GM23338 (cell line): Measurements from ENCODE around the gene TMEM167B. TPM values are rescaled to one million over a fixed set of nuclear protein-coding genes. Genes with fewer than 3 reads are reported as not detected.

Experiments
- ATAC-seq: fragments of 200-7000 bp; cut with Tn5 transposase; 3 replicates; pipeline ENCODE4 v1.9.1; 2020
- DNase-seq: peaks from one replicate; pipeline ENCODE4 v3.0.0-alpha.2; 2015; ENCODE audit warnings: low spot score
- H2AFZ ChIP-seq: fragments of 200-600 bp; sonication (generic); 2 replicates; pipeline ENCODE4 v1.8.0; 2016; ENCODE audit warnings: antibody characterized with exemption, mild to moderate bottlenecking, moderate library complexity
- H3F3A ChIP-seq: fragments of 200-600 bp; sonication (generic); replicated peaks from 2 replicates; pipeline ENCODE4 v1.8.0; 2017; ENCODE audit warnings: antibody characterized with exemption, mixed run types, low read depth
- H3K27ac ChIP-seq: fragments of 200-600 bp; sonication (generic); 2 replicates; pipeline ENCODE4 v1.6.1; 2016; ENCODE audit warnings: low read depth
- H3K27me3 ChIP-seq: fragments of 200-600 bp; sonication (generic); 2 replicates; pipeline ENCODE4 v1.8.0; 2016; ENCODE audit warnings: mild to moderate bottlenecking, mixed run types, moderate library complexity; ENCODE audit not compliant: insufficient read depth
- H3K36me3 ChIP-seq: fragments of 200-600 bp; sonication (generic); 2 replicates; pipeline ENCODE4 v1.8.0; 2016; ENCODE audit warnings: mild to moderate bottlenecking; ENCODE audit not compliant: insufficient read depth
- H3K4me1 ChIP-seq: fragments of 200-600 bp; sonication (generic); 2 replicates; pipeline ENCODE4 v1.8.0; 2016; ENCODE audit warnings: mild to moderate bottlenecking, moderate library complexity; ENCODE audit not compliant: insufficient read depth
- H3K4me2 ChIP-seq: fragments of 200-600 bp; sonication (generic); 2 replicates; pipeline ENCODE4 v1.7.1; 2017; ENCODE audit warnings: mixed run types
- H3K4me3 ChIP-seq: fragments of 200-600 bp; sonication (generic); 2 replicates; pipeline ENCODE4 v1.6.1; 2016; ENCODE audit warnings: mixed run types
- H3K79me2 ChIP-seq: fragments of 200-600 bp; sonication (generic); replicated peaks from 2 replicates; pipeline ENCODE4 v1.8.0; 2017; ENCODE audit warnings: mild to moderate bottlenecking; ENCODE audit not compliant: insufficient read depth
- H3K9me2 ChIP-seq: fragments of 200-600 bp; sonication (generic); 2 replicates; pipeline ENCODE4 v1.8.0; 2017; ENCODE audit not compliant: insufficient read depth
- H4K20me1 ChIP-seq: fragments of 200-600 bp; sonication (generic); replicated peaks from 2 replicates; pipeline ENCODE4 v1.8.0; 2017; ENCODE audit warnings: mild to moderate bottlenecking; ENCODE audit not compliant: insufficient read depth
- H3K27ac Mint-ChIP-seq: 2 replicates; pipeline ENCODE4 v1.8.0; 2020; ENCODE audit warnings: inconsistent platforms, mild to moderate bottlenecking, moderate library complexity, mixed read lengths
- H3K27me3 Mint-ChIP-seq: 3 replicates; pipeline ENCODE4 v1.8.0; 2022; ENCODE audit warnings: low read depth, mild to moderate bottlenecking, moderate library complexity, mixed read lengths, inconsistent platforms; ENCODE audit not compliant: insufficient read depth, poor library complexity
- H3K36me3 Mint-ChIP-seq: 3 replicates; pipeline ENCODE4 v1.8.0; 2021; ENCODE audit warnings: low read depth, mild to moderate bottlenecking, inconsistent platforms, moderate library complexity, mixed read lengths
- H3K4me1 Mint-ChIP-seq: 3 replicates; pipeline ENCODE4 v1.8.0; 2020; ENCODE audit warnings: mild to moderate bottlenecking, inconsistent platforms, mixed read lengths
- H3K4me3 Mint-ChIP-seq: 3 replicates; pipeline ENCODE4 v1.8.0; 2021; ENCODE audit warnings: moderate library complexity, mild to moderate bottlenecking, inconsistent platforms, mixed read lengths
- H3K9me3 Mint-ChIP-seq: 3 replicates; pipeline ENCODE4 v1.8.0; 2020; ENCODE audit warnings: moderate library complexity, mild to moderate bottlenecking, inconsistent platforms, mixed read lengths
- CREB1 ChIP-seq: fragments of 250-450 bp; sonication (Bioruptor Pico); IDR thresholded peaks from 2 replicates; pipeline ENCODE4 v1.5.0; 2020; ENCODE audit warnings: low read depth, mild to moderate bottlenecking, moderate library complexity
- EZH2phosphoT487 ChIP-seq: fragments of 200-600 bp; sonication (generic); IDR thresholded peaks from one replicate; pipeline ENCODE4 v1.8.1; 2018; ENCODE audit warnings: antibody characterized with exemption; ENCODE audit not compliant: unreplicated experiment
- JUNB ChIP-seq: IDR thresholded peaks from one replicate; pipeline ENCODE4 v1.6.1; 2016; ENCODE audit warnings: antibody characterized with exemption; ENCODE audit not compliant: unreplicated experiment
- NANOG ChIP-seq: IDR thresholded peaks from 2 replicates; pipeline ENCODE4 v1.6.1; 2016; ENCODE audit warnings: antibody characterized with exemption, borderline replicate concordance
- POLR2AphosphoS5 ChIP-seq: IDR thresholded peaks from 2 replicates; pipeline ENCODE4 v1.6.1; 2016; ENCODE audit warnings: antibody characterized with exemption, low read depth
- STAT1 ChIP-seq: IDR thresholded peaks from one replicate; pipeline ENCODE4 v1.6.1; 2016; ENCODE audit warnings: antibody characterized with exemption; ENCODE audit not compliant: unreplicated experiment
- ZNF114 ChIP-seq: fragments of 250-450 bp; sonication (Bioruptor Pico); IDR thresholded peaks from 2 replicates; pipeline ENCODE4 v1.5.0; 2020; ENCODE audit warnings: mild to moderate bottlenecking, moderate library complexity
- ZNF331 ChIP-seq: fragments of 250-450 bp; sonication (Bioruptor Pico); IDR thresholded peaks from 2 replicates; pipeline ENCODE4 v1.5.0; 2020; ENCODE audit warnings: low read depth, mild to moderate bottlenecking, moderate library complexity
- polyA plus RNA-seq: library from polyadenylated mRNA; unstranded; fragments of >200 nt; fragmentation: Nextera tagmentation; extraction: Ambion mirVana; gene quantifications from 2 replicates; pipeline ENCODE4 v1.2.1, GENCODE V29; 2016
- total RNA-seq: library from RNA; depleted of rRNA; stranded (reverse); fragments of >200 nt; shearing (Covaris generic); gene quantifications from 2 replicates; pipeline ENCODE4 v1.2.3, GENCODE V29; 2014
- TF ChIP-seq, protein P1 (sequence below): IDR thresholded peaks from one replicate; pipeline ENCODE4 v1.6.1; 2018; ENCODE audit warnings: antibody characterized with exemption; ENCODE audit not compliant: unreplicated experiment
- TF ChIP-seq, protein P2 (sequence below): IDR thresholded peaks from 2 replicates; pipeline ENCODE4 v1.6.1; 2016; ENCODE audit warnings: antibody characterized with exemption
- TF ChIP-seq, protein P3 (sequence below): fragments of 250-450 bp; sonication (Bioruptor Pico); IDR thresholded peaks from 2 replicates; pipeline ENCODE4 v1.5.0; 2020; ENCODE audit warnings: mild to moderate bottlenecking, moderate library complexity
- TF ChIP-seq, protein P4 (sequence below), 2 experiments: fragments of 200-600 bp in 1 of 2; sonication (generic) in 1 of 2; conservative IDR thresholded peaks; 2 replicates each; pipeline versions ENCODE4 v1.5.1 to v1.6.1; 2016 to 2017; ENCODE audit warnings: antibody characterized with exemption in 2 of 2, low read depth in 2 of 2, mild to moderate bottlenecking in 2 of 2, moderate library complexity in 1 of 2

TMEM167B gene
- total and polyA plus RNA-seq, 2 experiments from 2014 or later: 9.8 to 10.7 TPM

DNA sequence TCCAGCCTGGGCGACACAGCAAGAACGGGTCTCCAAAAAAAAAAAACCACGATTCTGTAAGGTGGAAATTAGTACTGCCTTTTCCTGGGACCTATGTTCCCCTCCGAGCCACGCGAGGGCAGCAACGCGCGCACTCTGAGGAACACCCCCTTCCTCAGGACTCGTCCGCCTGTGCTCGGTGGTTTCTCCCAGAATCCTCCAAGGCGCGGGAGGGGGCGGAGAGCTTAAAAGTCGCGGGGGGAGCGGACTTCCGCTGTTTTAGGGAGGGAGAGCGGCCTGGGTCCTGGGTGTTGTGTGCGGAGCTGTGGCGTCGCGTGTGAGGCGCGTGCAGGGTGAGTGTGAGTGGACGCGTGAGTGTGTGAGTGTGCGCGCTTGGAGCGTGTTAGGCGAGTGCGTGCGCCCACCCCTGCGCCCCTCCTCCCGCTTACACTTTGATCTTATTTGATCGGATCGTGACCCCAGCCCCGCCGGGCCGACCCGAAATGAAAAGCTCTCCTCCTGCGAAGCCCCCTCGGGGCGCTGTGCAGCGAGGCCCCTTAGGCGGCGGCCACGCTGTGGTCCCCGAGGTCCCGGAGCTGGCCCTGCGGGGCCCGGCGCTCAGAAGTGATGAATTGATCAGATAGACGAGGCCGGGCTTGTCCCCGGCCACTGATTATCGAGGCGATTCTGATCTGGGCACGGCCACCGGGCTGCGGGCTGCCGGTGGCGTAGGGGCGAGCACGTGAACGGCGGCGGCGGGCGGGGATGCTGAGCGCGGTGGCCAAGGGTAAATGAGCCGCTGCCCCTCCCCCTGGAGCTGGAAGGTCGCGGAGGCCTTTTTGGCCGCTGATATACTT lies 9.6 kb downstream of the TMEM167B start:
- H3K4me3 Mint-ChIP-seq: peak overlapping the region; percentile 93
- H3K9me3 Mint-ChIP-seq: peaks cover 2% of the 10 kb centered on the region; the same call in 1 of the 3 replicates
- peaks cover 34% of the 10 kb centered on the region; the same call in 2 of the 3 replicates for H3K36me3 Mint-ChIP-seq
- peaks cover 10% of the 10 kb centered on the region; the same call in 1 of the 2 replicates for H4K20me1 ChIP-seq
- peak; percentile 99 for DNase-seq
- TF ChIP-seq CREB1 (CRISPR knock-in tag): peak; percentile 51
- no peak for TF ChIP-seq ZNF331 (CRISPR knock-in tag)
- no peak for TF ChIP-seq EZH2phosphoT487
- no peak for TF ChIP-seq STAT1
- peak; percentile 3; the same call in 1 of the 2 replicates for TF ChIP-seq NANOG
- TF ChIP-seq, protein P1, sequence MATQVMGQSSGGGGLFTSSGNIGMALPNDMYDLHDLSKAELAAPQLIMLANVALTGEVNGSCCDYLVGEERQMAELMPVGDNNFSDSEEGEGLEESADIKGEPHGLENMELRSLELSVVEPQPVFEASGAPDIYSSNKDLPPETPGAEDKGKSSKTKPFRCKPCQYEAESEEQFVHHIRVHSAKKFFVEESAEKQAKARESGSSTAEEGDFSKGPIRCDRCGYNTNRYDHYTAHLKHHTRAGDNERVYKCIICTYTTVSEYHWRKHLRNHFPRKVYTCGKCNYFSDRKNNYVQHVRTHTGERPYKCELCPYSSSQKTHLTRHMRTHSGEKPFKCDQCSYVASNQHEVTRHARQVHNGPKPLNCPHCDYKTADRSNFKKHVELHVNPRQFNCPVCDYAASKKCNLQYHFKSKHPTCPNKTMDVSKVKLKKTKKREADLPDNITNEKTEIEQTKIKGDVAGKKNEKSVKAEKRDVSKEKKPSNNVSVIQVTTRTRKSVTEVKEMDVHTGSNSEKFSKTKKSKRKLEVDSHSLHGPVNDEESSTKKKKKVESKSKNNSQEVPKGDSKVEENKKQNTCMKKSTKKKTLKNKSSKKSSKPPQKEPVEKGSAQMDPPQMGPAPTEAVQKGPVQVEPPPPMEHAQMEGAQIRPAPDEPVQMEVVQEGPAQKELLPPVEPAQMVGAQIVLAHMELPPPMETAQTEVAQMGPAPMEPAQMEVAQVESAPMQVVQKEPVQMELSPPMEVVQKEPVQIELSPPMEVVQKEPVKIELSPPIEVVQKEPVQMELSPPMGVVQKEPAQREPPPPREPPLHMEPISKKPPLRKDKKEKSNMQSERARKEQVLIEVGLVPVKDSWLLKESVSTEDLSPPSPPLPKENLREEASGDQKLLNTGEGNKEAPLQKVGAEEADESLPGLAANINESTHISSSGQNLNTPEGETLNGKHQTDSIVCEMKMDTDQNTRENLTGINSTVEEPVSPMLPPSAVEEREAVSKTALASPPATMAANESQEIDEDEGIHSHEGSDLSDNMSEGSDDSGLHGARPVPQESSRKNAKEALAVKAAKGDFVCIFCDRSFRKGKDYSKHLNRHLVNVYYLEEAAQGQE: peak; percentile 12
- TF ChIP-seq, protein P2, sequence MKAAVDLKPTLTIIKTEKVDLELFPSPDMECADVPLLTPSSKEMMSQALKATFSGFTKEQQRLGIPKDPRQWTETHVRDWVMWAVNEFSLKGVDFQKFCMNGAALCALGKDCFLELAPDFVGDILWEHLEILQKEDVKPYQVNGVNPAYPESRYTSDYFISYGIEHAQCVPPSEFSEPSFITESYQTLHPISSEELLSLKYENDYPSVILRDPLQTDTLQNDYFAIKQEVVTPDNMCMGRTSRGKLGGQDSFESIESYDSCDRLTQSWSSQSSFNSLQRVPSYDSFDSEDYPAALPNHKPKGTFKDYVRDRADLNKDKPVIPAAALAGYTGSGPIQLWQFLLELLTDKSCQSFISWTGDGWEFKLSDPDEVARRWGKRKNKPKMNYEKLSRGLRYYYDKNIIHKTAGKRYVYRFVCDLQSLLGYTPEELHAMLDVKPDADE: peak; percentile 91
- TF ChIP-seq ZNF114 (CRISPR knock-in tag): no peak
- TF ChIP-seq, protein P3, sequence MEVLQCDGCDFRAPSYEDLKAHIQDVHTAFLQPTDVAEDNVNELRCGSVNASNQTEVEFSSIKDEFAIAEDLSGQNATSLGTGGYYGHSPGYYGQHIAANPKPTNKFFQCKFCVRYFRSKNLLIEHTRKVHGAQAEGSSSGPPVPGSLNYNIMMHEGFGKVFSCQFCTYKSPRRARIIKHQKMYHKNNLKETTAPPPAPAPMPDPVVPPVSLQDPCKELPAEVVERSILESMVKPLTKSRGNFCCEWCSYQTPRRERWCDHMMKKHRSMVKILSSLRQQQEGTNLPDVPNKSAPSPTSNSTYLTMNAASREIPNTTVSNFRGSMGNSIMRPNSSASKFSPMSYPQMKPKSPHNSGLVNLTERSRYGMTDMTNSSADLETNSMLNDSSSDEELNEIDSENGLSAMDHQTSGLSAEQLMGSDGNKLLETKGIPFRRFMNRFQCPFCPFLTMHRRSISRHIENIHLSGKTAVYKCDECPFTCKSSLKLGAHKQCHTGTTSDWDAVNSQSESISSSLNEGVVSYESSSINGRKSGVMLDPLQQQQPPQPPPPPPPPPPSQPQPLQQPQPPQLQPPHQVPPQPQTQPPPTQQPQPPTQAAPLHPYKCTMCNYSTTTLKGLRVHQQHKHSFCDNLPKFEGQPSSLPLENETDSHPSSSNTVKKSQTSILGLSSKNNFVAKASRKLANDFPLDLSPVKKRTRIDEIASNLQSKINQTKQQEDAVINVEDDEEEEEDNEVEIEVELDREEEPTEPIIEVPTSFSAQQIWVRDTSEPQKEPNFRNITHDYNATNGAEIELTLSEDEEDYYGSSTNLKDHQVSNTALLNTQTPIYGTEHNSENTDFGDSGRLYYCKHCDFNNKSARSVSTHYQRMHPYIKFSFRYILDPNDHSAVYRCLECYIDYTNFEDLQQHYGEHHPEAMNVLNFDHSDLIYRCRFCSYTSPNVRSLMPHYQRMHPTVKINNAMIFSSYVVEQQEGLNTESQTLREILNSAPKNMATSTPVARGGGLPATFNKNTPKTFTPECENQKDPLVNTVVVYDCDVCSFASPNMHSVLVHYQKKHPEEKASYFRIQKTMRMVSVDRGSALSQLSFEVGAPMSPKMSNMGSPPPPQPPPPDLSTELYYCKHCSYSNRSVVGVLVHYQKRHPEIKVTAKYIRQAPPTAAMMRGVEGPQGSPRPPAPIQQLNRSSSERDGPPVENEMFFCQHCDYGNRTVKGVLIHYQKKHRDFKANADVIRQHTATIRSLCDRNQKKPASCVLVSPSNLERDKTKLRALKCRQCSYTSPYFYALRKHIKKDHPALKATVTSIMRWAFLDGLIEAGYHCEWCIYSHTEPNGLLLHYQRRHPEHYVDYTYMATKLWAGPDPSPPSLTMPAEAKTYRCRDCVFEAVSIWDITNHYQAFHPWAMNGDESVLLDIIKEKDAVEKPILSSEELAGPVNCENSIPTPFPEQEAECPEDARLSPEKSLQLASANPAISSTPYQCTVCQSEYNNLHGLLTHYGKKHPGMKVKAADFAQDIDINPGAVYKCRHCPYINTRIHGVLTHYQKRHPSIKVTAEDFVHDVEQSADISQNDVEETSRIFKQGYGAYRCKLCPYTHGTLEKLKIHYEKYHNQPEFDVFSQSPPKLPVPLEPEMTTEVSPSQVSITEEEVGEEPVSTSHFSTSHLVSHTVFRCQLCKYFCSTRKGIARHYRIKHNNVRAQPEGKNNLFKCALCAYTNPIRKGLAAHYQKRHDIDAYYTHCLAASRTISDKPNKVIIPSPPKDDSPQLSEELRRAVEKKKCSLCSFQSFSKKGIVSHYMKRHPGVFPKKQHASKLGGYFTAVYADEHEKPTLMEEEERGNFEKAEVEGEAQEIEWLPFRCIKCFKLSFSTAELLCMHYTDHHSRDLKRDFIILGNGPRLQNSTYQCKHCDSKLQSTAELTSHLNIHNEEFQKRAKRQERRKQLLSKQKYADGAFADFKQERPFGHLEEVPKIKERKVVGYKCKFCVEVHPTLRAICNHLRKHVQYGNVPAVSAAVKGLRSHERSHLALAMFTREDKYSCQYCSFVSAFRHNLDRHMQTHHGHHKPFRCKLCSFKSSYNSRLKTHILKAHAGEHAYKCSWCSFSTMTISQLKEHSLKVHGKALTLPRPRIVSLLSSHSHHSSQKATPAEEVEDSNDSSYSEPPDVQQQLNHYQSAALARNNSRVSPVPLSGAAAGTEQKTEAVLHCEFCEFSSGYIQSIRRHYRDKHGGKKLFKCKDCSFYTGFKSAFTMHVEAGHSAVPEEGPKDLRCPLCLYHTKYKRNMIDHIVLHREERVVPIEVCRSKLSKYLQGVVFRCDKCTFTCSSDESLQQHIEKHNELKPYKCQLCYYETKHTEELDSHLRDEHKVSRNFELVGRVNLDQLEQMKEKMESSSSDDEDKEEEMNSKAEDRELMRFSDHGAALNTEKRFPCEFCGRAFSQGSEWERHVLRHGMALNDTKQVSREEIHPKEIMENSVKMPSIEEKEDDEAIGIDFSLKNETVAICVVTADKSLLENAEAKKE: no peak
- peak; percentile 100 for TF ChIP-seq POLR2AphosphoS5
- TF ChIP-seq, protein P4, sequence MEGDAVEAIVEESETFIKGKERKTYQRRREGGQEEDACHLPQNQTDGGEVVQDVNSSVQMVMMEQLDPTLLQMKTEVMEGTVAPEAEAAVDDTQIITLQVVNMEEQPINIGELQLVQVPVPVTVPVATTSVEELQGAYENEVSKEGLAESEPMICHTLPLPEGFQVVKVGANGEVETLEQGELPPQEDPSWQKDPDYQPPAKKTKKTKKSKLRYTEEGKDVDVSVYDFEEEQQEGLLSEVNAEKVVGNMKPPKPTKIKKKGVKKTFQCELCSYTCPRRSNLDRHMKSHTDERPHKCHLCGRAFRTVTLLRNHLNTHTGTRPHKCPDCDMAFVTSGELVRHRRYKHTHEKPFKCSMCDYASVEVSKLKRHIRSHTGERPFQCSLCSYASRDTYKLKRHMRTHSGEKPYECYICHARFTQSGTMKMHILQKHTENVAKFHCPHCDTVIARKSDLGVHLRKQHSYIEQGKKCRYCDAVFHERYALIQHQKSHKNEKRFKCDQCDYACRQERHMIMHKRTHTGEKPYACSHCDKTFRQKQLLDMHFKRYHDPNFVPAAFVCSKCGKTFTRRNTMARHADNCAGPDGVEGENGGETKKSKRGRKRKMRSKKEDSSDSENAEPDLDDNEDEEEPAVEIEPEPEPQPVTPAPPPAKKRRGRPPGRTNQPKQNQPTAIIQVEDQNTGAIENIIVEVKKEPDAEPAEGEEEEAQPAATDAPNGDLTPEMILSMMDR (conservative IDR thresholded peaks at IDR 0.05; ENCODE audit: low read depth in 2 of 2): peak; percentile 79 to 89
- TF ChIP-seq JUNB: no peak
- H3K4me3 ChIP-seq: peak overlapping the region; percentile 89
- peaks cover 22% of the 10 kb centered on the region for H3K27me3 Mint-ChIP-seq
- H3K9me2 ChIP-seq: no peaks in the 10 kb centered on the region
- H3K4me2 ChIP-seq: peak overlapping the region; percentile 97
- H3K4me1 ChIP-seq: no peaks in the 10 kb centered on the region; the same call in none of the 2 replicates
- peak overlapping the region; percentile 97 for H3K27ac Mint-ChIP-seq
- ATAC-seq: peak; percentile 92
- H3F3A ChIP-seq: peaks cover 12% of the 10 kb centered on the region
- no peaks in the 10 kb centered on the region for H3K36me3 ChIP-seq
- peak overlapping the region; percentile 92; the same call in 1 of the 2 replicates for H2AFZ ChIP-seq
- peaks cover 20% of the 10 kb centered on the region for H3K79me2 ChIP-seq
- no peaks in the 10 kb centered on the region for H3K27me3 ChIP-seq
- H3K27ac ChIP-seq: peak overlapping the region; percentile 87
- H3K4me1 Mint-ChIP-seq: peaks cover 3% of the 10 kb centered on the region; the same call in 2 of the 3 replicates
